SK-N-SH treated with all-trans-retinoic acid at 6 μM for 48 hours (cell line): ENCODE results near the gene ZNF541.

Experiments used
- BACH2 ChIP-seq: fragments of 250-450 bp; sonication (Bioruptor Pico); IDR thresholded peaks from 2 replicates; pipeline ENCODE4 v1.9.0; 2021; ENCODE audit warnings: mild to moderate bottlenecking, borderline replicate concordance
- ESRRG ChIP-seq: fragments of 250-450 bp; sonication (Bioruptor Pico); IDR thresholded peaks from 2 replicates; pipeline ENCODE4 v1.6.1; 2021; ENCODE audit warnings: mild to moderate bottlenecking
- ISL1 ChIP-seq: fragments of 250-450 bp; sonication (Bioruptor Pico); IDR thresholded peaks from 2 replicates; pipeline ENCODE4 v2.1.2; 2022; ENCODE audit warnings: mild to moderate bottlenecking, moderate library complexity
- PATZ1 ChIP-seq: fragments of 250-450 bp; sonication (Bioruptor Pico); IDR thresholded peaks from 2 replicates; pipeline ENCODE4 v1.8.0; 2020; ENCODE audit warnings: mild to moderate bottlenecking, moderate library complexity, borderline replicate concordance
- PPARA ChIP-seq: fragments of 250-450 bp; sonication (Bioruptor Pico); IDR thresholded peaks from 2 replicates; pipeline ENCODE4 v1.5.0; 2020; ENCODE audit warnings: mild to moderate bottlenecking, borderline replicate concordance
- RARB ChIP-seq: fragments of 250-450 bp; sonication (Bioruptor Pico); IDR thresholded peaks from 2 replicates; pipeline ENCODE4 v1.8.0; 2021; ENCODE audit warnings: mild to moderate bottlenecking, moderate library complexity
- TSHZ2 ChIP-seq: fragments of 250-450 bp; sonication (Bioruptor Pico); IDR thresholded peaks from 2 replicates; pipeline ENCODE4 v1.5.0; 2020; ENCODE audit warnings: mild to moderate bottlenecking, moderate library complexity
- ZC3H10 ChIP-seq: fragments of 250-450 bp; sonication (Bioruptor Pico); IDR thresholded peaks from 2 replicates; pipeline ENCODE4 v1.5.1; 2021; ENCODE audit warnings: mild to moderate bottlenecking, moderate library complexity
- ZFP30 ChIP-seq: fragments of 450-650 bp; formaldehyde crosslinking; IDR thresholded peaks from 2 replicates; pipeline ENCODE4 v1.5.0; 2022; ENCODE audit warnings: mild to moderate bottlenecking, moderate library complexity
- ZNF70 ChIP-seq: fragments of 450-650 bp; formaldehyde crosslinking; IDR thresholded peaks from 2 replicates; pipeline ENCODE4 v1.5.0; 2020; ENCODE audit warnings: mild to moderate bottlenecking, moderate library complexity
- ZNF8 ChIP-seq: fragments of 450-650 bp; formaldehyde crosslinking; IDR thresholded peaks from 2 replicates; pipeline ENCODE4 v1.5.0; 2020; ENCODE audit warnings: mild to moderate bottlenecking, moderate library complexity

- no peak for TF ChIP-seq ZC3H10 (CRISPR knock-in tag)
- no peak for TF ChIP-seq ISL1 (CRISPR knock-in tag)
- TF ChIP-seq PPARA (CRISPR knock-in tag), result no peak
- no peak for TF ChIP-seq ESRRG
- no peak for TF ChIP-seq ZNF70 (CRISPR knock-in tag)
- TF ChIP-seq PATZ1 (CRISPR knock-in tag), result no peak
- no peak for TF ChIP-seq BACH2 (CRISPR knock-in tag)
- no peak for TF ChIP-seq RARB (CRISPR knock-in tag)
- no peak for TF ChIP-seq ZFP30 (CRISPR knock-in tag)
- TF ChIP-seq ZNF8 (CRISPR knock-in tag), result no peak
- no peak for TF ChIP-seq TSHZ2
These were observed 14.3 kb upstream of the ZNF541 start for GRCh38 chr19:47587295-47587694.
